Measurements from ENCODE around the gene NIM1K. TPM values are rescaled to one million over a fixed set of nuclear protein-coding genes. Genes with fewer than 3 reads are reported as not detected.
"Not testable (repeated sequence)": the region's sequence is repeated elsewhere in the genome, so short reads cannot be mapped to it uniquely, and the experiment has no call there.

Gene NIM1K
- total and polyA plus RNA-seq, 4 donors = 0.26 to 1.5 (median 0.58) TPM; not detected in 1

- Histone ChIP-seq H3K27ac (ENCODE audit: low read depth in 1 of 2, low read length in 2 of 2) (no peak overlapping the region), H3K36me3 (ENCODE audit: control insufficient read depth in 1 of 2, insufficient read depth in 2 of 2, low read length in 1 of 2) (no peaks in the 10 kb centered on the region), H3K27me3 (ENCODE audit: control insufficient read depth in 1 of 2, insufficient read depth in 2 of 2, low read length in 1 of 2) (no peaks in the 10 kb centered on the region), H3K4me3 (ENCODE audit: low read length in 2 of 2) (no peak overlapping the region), H3K4me1 (ENCODE audit: control insufficient read depth in 1 of 2, insufficient read depth in 2 of 2, low read length in 2 of 2) (no peaks in the 10 kb centered on the region), H3K9me3 (ENCODE audit: control insufficient read depth, low read length) (no peaks in the 10 kb centered on the region)
- intact Hi-C loops (cut with DNase I) = no loop called here
- WGBS, 2 donors = 56 to 57% methylated on average over 11 of the region's 11 CpGs
- DNase-seq = no peak
- no peak for ATAC-seq (ENCODE audit: low FRiP score)
Observed at GRCh38 chr5:43244823-43245565, 53.0 kb downstream of the NIM1K start.

- intact Hi-C loops (cut with DNase I) = no loop called here
- Histone ChIP-seq H3K27ac (ENCODE audit: low read depth in 1 of 2, low read length in 2 of 2) (no peak overlapping the region), H3K4me3 (ENCODE audit: low read length in 2 of 2) (no peak overlapping the region), H3K27me3 (ENCODE audit: control insufficient read depth in 1 of 2, insufficient read depth in 2 of 2, low read length in 1 of 2) (no peaks in the 10 kb centered on the region), H3K9me3 (ENCODE audit: control insufficient read depth, low read length) (no peaks in the 10 kb centered on the region), H3K36me3 (ENCODE audit: control insufficient read depth in 1 of 2, insufficient read depth in 2 of 2, low read length in 1 of 2) (no peaks in the 10 kb centered on the region), H3K4me1 (ENCODE audit: control insufficient read depth in 1 of 2, insufficient read depth in 2 of 2, low read length in 2 of 2) (no peaks in the 10 kb centered on the region)
- ATAC-seq (ENCODE audit: low FRiP score) (no peak), DNase-seq (no peak)
- WGBS, 2 donors = 89 to 93% methylated on average over 19 of the region's 19 CpGs
Observed at GRCh38 chr5:43245724-43246385, 53.8 kb downstream of the NIM1K start.

- intact Hi-C loops (cut with DNase I) = no loop called here
- no peak for ATAC-seq (ENCODE audit: low FRiP score)
Observed at GRCh38 chr5:43251754-43252153, 59.7 kb downstream of the NIM1K start.

GRCh38 chr5:43255704-43256103 lies 63.7 kb downstream of the NIM1K start:
- peaks cover 0 to 2% of the 10 kb centered on the region in 2 donors for H3K27me3 ChIP-seq (ENCODE audit: control insufficient read depth in 1 of 2, insufficient read depth in 2 of 2, low read length in 1 of 2)
- no peak for ATAC-seq (ENCODE audit: low FRiP score)
- WGBS, 2 donors = 74 to 81% methylated on average over 2 of the region's 2 CpGs
- no peaks in the 10 kb centered on the region for H3K4me1 ChIP-seq (ENCODE audit: control insufficient read depth in 1 of 2, insufficient read depth in 2 of 2, low read length in 2 of 2)
- H3K4me3 ChIP-seq (ENCODE audit: low read length in 2 of 2) = no peak overlapping the region
- H3K36me3 ChIP-seq (ENCODE audit: control insufficient read depth in 1 of 2, insufficient read depth in 2 of 2, low read length in 1 of 2) = no peaks in the 10 kb centered on the region
- no peak overlapping the region for H3K27ac ChIP-seq (ENCODE audit: low read depth in 1 of 2, low read length in 2 of 2)
- H3K9me3 ChIP-seq (ENCODE audit: control insufficient read depth, low read length) = no peaks in the 10 kb centered on the region
- intact Hi-C loops (cut with DNase I) = no loop called here
- no peak for DNase-seq

More at GRCh38 chr5:43251754-43252153, 59.7 kb downstream of the NIM1K start:
- H3K4me3 ChIP-seq (ENCODE audit: low read length in 2 of 2) = no peak overlapping the region
- 78 to 81% methylated on average over 5 of the region's 5 CpGs for WGBS, 2 donors
- no peaks in the 10 kb centered on the region for H3K9me3 ChIP-seq (ENCODE audit: control insufficient read depth, low read length)
- no peaks in the 10 kb centered on the region for H3K36me3 ChIP-seq (ENCODE audit: control insufficient read depth in 1 of 2, insufficient read depth in 2 of 2, low read length in 1 of 2)
- H3K27me3 ChIP-seq (ENCODE audit: control insufficient read depth in 1 of 2, insufficient read depth in 2 of 2, low read length in 1 of 2) = peaks cover 0 to 2% of the 10 kb centered on the region in 2 donors
- H3K27ac ChIP-seq (ENCODE audit: low read depth in 1 of 2, low read length in 2 of 2) = no peak overlapping the region
- no peaks in the 10 kb centered on the region for H3K4me1 ChIP-seq (ENCODE audit: control insufficient read depth in 1 of 2, insufficient read depth in 2 of 2, low read length in 2 of 2)
- DNase-seq = no peak

GRCh38 chr5:43256261-43256966 lies 64.4 kb downstream of the NIM1K start:
- no peak overlapping the region for H3K4me3 ChIP-seq (ENCODE audit: low read length in 2 of 2)
- no peaks in the 10 kb centered on the region for H3K36me3 ChIP-seq (ENCODE audit: control insufficient read depth in 1 of 2, insufficient read depth in 2 of 2, low read length in 1 of 2)
- WGBS, 2 donors = 44 to 47% methylated on average over 2 of the region's 2 CpGs
- intact Hi-C loops (cut with DNase I) = no loop called here
- H3K27me3 ChIP-seq (ENCODE audit: control insufficient read depth in 1 of 2, insufficient read depth in 2 of 2, low read length in 1 of 2) = peaks cover 0 to 2% of the 10 kb centered on the region in 2 donors
- ATAC-seq (ENCODE audit: low FRiP score) (no peak), DNase-seq (no peak)
- no peaks in the 10 kb centered on the region for H3K4me1 ChIP-seq (ENCODE audit: control insufficient read depth in 1 of 2, insufficient read depth in 2 of 2, low read length in 2 of 2)
- H3K9me3 ChIP-seq (ENCODE audit: control insufficient read depth, low read length) = no peaks in the 10 kb centered on the region
- no peak overlapping the region for H3K27ac ChIP-seq (ENCODE audit: low read depth in 1 of 2, low read length in 2 of 2)

GRCh38 chr5:43258116-43258515 lies 66.1 kb downstream of the NIM1K start:
- Histone ChIP-seq H3K4me1 (ENCODE audit: control insufficient read depth in 1 of 2, insufficient read depth in 2 of 2, low read length in 2 of 2) (no peaks in the 10 kb centered on the region), H3K27me3 (ENCODE audit: control insufficient read depth in 1 of 2, insufficient read depth in 2 of 2, low read length in 1 of 2) (peaks cover 0 to 2% of the 10 kb centered on the region in 2 donors), H3K27ac (ENCODE audit: low read depth in 1 of 2, low read length in 2 of 2) (no peak overlapping the region), H3K36me3 (ENCODE audit: control insufficient read depth in 1 of 2, insufficient read depth in 2 of 2, low read length in 1 of 2) (no peaks in the 10 kb centered on the region), H3K9me3 (ENCODE audit: control insufficient read depth, low read length) (no peaks in the 10 kb centered on the region), H3K4me3 (ENCODE audit: low read length in 2 of 2) (no peak overlapping the region)
- WGBS, 2 donors = 71 to 79% methylated on average over 1 of the region's 1 CpG
- intact Hi-C loops (cut with DNase I) = no loop called here
- no peak for ATAC-seq (ENCODE audit: low FRiP score)
- no peak for DNase-seq

- ATAC-seq (ENCODE audit: low FRiP score); H3K27ac ChIP-seq (ENCODE audit: low read depth in 1 of 2, low read length in 2 of 2); H3K9me3 ChIP-seq (ENCODE audit: control insufficient read depth, low read length); H3K27me3 ChIP-seq (ENCODE audit: control insufficient read depth in 1 of 2, insufficient read depth in 2 of 2, low read length in 1 of 2); H3K36me3 ChIP-seq (ENCODE audit: control insufficient read depth in 1 of 2, insufficient read depth in 2 of 2, low read length in 1 of 2); intact Hi-C loops (cut with DNase I); DNase-seq; H3K4me1 ChIP-seq (ENCODE audit: control insufficient read depth in 1 of 2, insufficient read depth in 2 of 2, low read length in 2 of 2); H3K4me3 ChIP-seq (ENCODE audit: low read length in 2 of 2): not testable (repeated sequence)
- WGBS, 2 donors = 93 to 94% methylated on average over 2 of the region's 2 CpGs
Observed at GRCh38 chr5:43262269-43262668, 70.2 kb downstream of the NIM1K start.

GRCh38 chr5:43268188-43268820 lies 76.3 kb downstream of the NIM1K start:
- Histone ChIP-seq H3K9me3 (ENCODE audit: control insufficient read depth, low read length) (peaks cover 3% of the 10 kb centered on the region), H3K4me3 (ENCODE audit: low read length in 2 of 2) (no peak overlapping the region), H3K4me1 (ENCODE audit: control insufficient read depth in 1 of 2, insufficient read depth in 2 of 2, low read length in 2 of 2) (no peaks in the 10 kb centered on the region), H3K36me3 (ENCODE audit: control insufficient read depth in 1 of 2, insufficient read depth in 2 of 2, low read length in 1 of 2) (no peaks in the 10 kb centered on the region), H3K27me3 (ENCODE audit: control insufficient read depth in 1 of 2, insufficient read depth in 2 of 2, low read length in 1 of 2) (no peaks in the 10 kb centered on the region), H3K27ac (ENCODE audit: low read depth in 1 of 2, low read length in 2 of 2) (no peak overlapping the region)
- 82 to 88% methylated on average over 1 of the region's 1 CpG for WGBS, 2 donors
- no peak for ATAC-seq (ENCODE audit: low FRiP score)
- intact Hi-C loops (cut with DNase I) = no loop called here
- DNase-seq = no peak
